NCI-H748 (cell line): Measurements from ENCODE around the gene ERFL.

Source experiments
- DNase-seq: peaks from one replicate; lab custom pipeline; 2025; ENCODE audit not compliant: unreplicated experiment; lab: John Stamatoyannopoulos, UW

Gene ERFL

GRCh38 chr19:41927497-41928192 is 604 bp downstream of the ERFL start:
- DNase-seq, result no peak

GRCh38 chr19:41926763-41927496 is 1.3 kb downstream of the ERFL start:
- no peak for DNase-seq

DNA sequence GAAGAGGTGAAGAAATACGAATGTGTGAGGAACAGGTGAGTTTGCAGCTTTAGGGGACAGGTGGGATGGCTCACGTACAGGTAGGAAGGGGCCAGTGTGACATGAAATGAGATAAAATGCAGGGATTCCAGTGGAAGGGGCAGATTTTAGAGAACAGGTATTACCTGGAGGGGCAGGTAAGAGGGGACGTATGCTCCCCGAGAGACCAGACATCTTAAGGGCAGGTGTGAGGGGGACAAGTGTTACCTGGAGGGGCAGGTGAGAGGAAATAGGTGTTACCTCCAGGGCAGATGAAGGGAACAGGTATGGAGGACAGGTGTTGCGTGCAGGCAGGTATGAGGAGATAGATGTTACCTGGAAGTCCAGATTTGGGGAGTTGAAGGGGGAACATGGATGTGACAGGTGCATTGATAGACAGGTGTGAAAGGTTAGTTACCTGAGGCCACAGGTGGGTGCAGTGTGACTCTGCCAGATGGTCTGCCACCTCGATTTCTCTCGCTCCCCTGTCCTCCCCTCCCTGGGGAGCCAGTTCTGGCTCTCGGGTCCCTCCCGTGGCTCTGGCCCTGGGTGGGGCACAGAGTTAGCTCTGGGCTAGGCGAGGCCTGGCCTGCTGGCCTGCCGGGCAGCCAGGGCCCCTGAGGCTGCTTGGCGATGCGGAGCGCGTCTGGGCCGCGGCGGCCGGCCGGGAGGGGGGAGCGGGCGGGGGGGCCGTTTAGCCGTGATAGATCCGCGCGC is 2.1 kb downstream of the ERFL start:
- DNase-seq, result peak; percentile 25

DNA sequence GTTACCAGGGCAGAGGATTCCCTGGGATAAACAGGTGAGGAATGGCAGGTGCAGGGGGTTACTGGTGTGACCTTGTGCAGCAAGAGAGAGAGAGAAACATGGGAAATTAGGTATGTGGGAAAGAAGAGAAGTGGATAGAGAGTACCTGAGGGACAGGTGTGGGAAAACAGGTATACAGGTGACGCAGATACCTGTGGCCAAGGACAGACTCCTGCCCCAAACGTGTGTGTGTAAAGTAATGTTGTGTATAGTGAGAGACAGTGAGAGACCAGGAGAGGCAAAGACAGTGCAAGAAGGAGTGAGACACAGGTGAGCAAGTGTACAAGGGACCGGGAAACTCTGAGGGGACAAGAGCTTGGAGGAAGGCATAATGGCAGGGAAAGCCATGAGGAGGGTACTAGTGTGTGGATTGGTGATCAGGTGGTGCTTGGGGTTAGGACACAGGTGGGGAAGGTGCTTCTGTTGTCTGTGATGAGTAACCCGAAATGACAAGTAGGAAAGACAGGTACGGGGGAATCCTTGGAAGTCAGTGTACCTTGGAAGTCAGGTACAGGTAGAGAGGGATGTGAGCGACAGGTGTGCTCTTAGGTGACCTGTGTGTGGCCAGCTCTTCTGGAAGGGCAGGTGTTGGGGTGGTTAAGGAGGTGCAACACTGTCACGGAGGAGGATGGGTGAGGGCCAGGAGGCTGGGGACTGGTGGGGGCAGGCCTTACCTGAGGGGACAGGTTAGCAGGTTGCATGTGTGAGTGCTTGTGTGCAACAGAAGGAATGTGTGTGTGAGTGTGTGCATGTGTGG is 2.8 kb downstream of the ERFL start:
- DNase-seq, result peak; percentile 35

- peak; percentile 63 for DNase-seq
These were observed 3.8 kb downstream of the ERFL start for GRCh38 chr19:41924151-41925145.

GRCh38 chr19:41923045-41923788 is 5.0 kb downstream of the ERFL start:
- no peak for DNase-seq

- no peak for DNase-seq
These were observed 5.7 kb downstream of the ERFL start for GRCh38 chr19:41922585-41922984.

DNA sequence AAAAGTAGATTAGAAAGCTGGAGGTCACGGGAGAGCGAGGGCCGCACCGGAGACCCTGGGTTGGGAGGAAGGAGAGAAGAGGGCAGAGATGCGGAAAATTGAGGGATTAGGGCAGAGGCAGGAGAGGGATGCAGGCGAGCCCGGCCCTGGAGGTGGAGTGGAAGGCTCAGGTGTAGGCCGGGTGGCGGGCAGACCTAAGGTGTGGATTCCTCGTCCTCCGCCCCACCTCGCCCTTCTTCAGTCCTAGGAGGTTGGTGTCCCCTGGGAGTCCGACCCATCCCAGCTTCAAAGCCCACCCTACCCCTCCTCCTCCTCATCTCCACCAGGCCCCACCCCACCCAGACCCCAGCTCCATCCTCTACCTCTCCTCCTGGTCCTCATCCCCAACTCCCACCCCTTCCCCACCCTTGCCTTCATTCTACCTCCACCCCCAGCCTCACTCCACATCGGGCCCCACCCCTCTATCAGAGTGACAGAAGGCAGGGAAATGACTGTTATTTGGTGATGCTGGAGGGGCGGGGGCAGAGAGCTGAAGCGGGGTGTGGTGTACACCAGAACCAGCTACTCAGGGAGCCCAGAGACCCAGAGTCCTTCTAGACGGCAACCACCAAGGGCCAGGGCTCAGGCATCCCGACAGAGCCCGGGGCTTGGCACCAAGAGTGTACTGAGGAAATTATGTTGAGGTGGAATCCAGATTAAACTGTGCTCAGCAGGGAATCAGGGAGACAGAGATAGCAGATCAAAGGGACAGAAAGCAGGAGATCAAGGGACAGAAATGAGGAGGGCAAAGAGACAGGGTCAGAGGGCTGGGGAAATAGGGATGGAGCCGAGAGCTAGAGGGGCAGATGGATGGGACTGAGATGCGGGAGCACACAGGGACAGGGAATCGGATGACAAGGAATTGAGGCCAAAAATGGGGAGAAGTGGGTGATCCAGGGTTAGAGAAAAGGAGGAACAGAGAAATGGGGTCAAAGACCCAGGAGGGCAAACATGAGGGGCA is 6.4 kb downstream of the ERFL start:
- no peak for DNase-seq

- no peak for DNase-seq
These were observed 7.2 kb downstream of the ERFL start for GRCh38 chr19:41920882-41921576.

DNA sequence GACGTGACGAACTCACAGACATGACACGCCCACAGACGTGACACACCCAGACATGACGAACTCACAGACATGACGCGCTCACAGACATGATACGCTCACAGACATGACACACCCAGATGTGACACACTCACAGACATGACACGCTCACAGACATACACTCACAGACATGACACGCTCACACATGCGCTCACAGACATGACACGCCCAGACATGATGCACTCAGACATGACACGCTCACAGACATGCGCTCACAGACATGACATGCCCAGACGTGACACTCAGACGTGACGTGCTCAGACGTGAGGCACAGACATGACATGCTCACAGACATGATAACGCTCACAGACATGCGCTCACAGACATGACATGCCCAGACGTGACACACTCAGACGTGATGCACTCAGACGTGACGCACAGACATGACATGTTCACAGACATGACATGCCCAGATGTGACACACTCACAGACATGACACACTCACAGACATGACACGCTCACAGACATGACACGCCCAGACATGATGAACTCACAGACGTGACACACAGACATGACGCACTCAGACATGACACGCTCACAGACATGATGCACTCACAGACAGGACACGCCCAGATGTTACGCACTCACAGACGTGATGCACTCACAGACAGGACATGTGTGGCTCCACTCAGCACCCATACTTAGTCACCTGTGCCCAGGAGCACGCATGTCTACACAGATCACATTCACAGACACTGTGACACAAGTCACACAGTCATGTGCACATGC is 8.1 kb downstream of the ERFL start:
- DNase-seq, result no peak

DNA sequence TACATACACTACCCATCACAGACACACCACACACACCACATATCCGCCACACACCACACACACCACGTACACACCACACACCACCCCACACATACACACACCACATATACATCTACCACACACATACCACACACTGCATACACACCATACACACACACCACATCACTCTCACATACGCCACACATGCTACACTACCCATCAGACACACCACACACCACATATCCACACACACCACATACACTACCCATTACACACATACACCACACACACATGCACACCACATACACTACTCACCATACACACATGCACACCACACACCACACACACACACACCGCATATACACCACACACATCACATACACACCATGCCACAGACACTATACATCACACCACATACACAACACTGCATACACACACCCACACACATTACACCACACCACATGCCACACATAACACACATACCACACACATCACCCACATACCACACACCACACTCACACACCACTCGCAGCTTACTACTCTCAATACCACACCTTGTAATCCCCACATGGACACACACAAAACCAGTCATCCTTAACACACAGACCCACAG is 9.5 kb downstream of the ERFL start:
- no peak for DNase-seq

DNA sequence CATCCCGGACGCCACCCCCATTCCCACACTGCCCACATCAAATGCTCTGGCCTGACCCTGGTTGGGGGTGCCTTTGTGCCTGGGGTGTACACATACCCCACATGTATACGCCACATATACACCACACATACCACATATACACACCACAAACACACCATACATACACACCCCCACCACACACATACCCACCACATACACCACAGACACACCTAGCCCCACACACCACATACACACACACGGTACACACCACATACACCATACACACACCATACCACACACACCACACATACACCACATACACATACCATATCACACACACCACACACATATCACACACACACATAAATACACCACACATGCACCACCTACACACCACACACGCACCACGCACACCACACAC is 10.2 kb downstream of the ERFL start:
- no peak for DNase-seq

DNA sequence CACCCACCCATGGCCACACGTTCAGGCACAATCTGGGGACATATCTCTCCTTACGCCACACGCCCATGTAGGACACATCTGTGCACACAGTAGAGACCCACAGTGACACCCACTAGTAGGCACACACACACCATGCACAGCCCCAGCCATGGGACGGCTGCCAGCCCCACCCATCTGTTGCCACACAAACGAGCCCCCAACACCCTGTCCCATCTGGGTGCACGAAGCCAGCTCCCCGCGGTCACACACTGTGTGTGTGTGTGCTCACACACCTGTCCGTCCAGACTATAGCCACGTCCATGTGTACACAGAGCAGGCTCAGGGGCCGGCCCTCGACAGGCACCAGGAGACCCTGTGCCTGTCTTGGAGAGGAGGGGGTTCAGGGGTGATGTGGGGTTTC is 10.6 kb downstream of the ERFL start:
- DNase-seq, result no peak

- DNase-seq, result no peak
These were observed 12.4 kb downstream of the ERFL start for GRCh38 chr19:41915776-41916414.

GRCh38 chr19:41915021-41915775 is 13.1 kb downstream of the ERFL start:
- DNase-seq, result no peak
